LNCAP (cell line): ENCODE results near the gene TCN2.

Source experiments
- TF ChIP-seq, protein P1 (sequence below): fragments of 450-650 bp; IDR thresholded peaks from 2 replicates; pipeline ENCODE4 v1.5.1; 2017; ENCODE audit warnings: mild to moderate bottlenecking

The TCN2 gene

DNA sequence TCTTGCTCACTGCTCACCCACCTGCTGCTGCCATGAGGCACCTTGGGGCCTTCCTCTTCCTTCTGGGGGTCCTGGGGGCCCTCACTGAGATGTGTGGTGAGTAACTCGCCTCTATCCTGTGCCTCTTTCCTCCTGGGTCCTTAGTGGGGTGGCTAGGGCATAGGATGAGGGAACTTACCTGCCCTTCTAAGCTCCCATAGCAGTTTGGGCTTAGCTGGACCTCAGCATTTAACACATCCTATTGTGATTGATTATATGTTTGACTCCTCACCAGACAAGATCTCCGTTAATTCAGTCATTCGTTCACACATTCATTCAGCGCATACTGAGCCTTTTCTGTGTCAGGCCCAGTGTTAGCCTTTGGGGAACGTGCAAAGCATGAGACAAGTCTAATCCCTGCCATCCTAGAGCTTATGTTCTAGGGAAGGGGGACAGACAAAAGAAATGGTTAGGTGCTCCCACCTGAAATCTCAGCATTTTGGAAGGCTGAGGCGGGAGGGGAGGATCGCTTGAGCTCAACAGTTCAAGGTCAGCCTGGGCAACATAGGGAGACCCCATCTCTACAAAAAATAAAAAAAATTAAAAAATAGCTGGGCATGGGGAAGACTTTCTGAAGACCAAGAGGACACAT, 441 bp downstream of the TCN2 start:
- TF ChIP-seq, protein P1, sequence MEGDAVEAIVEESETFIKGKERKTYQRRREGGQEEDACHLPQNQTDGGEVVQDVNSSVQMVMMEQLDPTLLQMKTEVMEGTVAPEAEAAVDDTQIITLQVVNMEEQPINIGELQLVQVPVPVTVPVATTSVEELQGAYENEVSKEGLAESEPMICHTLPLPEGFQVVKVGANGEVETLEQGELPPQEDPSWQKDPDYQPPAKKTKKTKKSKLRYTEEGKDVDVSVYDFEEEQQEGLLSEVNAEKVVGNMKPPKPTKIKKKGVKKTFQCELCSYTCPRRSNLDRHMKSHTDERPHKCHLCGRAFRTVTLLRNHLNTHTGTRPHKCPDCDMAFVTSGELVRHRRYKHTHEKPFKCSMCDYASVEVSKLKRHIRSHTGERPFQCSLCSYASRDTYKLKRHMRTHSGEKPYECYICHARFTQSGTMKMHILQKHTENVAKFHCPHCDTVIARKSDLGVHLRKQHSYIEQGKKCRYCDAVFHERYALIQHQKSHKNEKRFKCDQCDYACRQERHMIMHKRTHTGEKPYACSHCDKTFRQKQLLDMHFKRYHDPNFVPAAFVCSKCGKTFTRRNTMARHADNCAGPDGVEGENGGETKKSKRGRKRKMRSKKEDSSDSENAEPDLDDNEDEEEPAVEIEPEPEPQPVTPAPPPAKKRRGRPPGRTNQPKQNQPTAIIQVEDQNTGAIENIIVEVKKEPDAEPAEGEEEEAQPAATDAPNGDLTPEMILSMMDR: no peak

DNA sequence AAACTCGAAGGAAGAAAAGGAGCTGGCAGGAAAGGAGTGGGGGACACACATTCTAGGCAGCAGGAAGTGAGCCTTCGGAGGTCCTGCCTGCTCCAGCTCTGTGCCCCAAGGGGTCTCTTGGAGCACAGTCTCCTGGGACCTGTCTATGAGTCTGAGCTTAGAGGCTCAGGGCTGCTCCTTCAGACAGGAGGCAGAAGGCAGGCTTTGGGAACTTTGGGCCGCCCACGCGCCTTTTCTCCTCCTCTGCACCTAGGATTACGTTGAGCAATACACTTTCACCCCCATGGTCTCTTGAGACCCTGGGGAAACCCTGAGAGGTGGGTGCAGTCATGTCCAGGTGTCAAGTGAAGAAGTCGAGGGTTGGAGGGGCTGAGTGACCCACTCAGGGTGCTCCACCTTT, 965 bp downstream of the TCN2 start:
- TF ChIP-seq, protein P1: no peak

DNA sequence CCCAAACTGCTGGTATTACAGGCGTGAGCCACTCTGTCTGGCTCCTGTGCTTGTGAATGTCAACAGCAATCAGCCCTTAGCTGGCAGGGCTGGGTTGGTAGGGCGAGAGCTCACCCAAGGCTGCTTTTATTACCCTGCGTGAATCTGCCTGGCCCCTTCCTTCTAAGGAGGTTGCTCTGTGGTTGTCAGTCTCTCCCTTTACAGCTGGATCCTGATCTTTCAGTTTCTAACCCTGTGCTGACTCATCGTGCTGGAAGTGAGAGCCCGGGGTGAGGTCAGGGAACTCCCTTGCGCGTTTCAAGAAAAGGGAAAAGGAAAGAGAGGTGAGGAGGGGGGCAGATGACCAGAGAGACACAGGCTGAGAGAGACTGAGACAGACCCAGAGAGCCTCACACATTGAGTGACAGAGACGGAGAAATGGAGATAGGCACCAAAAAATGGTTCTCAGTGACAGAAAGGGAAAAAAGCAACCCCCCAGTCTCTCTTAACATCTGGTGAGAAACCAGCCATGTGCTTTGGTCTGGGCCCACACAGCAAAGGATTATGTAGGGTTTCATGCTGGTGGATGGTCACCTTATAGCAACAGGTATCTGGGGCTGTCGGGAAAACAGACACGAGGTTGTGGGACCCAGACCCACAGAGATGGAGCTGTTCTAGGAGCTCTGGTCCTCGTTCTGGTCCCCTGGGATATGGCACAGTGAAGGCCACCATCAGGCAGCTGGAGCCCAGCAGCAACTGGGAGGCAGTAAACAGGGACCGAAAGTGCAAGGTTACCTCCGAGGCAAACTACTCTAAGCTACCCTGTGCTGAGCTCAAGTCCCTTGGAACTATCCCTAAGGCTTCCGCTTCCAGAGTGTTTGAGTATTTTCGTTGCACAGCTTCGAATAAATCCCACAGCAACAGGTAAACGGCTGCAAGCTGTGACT, 2.5 kb downstream of the TCN2 start:
- TF ChIP-seq, protein P1: no peak

DNA sequence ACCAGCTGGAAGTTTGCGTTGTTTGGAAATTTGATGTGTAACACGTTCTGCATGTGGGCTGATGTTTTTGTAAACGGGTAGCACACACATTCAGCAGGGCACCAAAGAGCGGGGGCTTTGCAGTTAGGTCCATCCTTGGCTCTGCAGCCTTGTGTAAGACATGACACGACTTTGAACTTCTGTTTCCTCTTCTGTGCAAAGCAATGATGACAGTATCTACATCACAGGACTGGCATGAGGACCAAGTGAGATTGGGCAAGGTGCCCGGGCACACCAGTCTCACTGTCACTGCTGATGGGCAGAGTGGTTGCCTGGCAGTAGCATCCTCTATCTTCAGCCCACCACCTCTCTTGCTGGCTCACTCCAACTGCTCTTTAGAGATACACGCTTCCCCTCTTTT, 3.3 kb downstream of the TCN2 start:
- TF ChIP-seq, protein P1: no peak

DNA sequence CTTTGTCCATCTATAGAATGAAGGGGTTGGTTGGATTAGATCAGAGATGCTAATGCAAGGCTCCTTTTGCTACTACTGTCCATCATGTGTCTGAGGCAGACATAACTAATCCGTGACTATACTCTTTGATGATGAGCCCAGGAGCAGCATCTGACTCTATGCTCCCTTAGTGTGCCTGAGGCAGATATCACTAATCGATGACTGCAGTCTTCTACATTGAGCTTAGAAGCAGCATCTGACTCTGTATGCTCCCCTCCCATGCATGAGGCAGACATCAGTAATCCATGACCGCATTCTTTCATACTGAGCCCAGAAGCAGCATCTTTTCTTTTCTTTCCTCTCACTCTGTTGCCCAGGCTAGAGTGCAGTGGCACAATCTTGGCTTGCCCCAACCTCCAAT, 4.2 kb downstream of the TCN2 start:
- TF ChIP-seq, protein P1: no peak

DNA sequence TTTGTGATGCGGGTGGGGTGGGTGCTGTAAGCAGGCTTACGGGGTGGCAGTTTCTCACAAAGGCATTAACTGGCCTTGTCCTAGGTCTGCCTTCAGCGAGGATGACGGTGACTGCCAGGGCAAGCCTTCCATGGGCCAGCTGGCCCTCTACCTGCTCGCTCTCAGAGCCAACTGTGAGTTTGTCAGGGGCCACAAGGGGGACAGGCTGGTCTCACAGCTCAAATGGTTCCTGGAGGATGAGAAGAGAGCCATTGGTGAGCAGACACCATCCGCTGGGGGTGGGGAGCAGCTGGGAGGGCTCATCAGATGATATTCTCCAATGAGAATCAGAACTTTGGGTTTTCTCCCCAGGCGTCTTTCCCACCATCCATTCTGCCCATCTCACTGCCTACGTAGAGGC, 5.8 kb downstream of the TCN2 start:
- TF ChIP-seq, protein P1: no peak

DNA sequence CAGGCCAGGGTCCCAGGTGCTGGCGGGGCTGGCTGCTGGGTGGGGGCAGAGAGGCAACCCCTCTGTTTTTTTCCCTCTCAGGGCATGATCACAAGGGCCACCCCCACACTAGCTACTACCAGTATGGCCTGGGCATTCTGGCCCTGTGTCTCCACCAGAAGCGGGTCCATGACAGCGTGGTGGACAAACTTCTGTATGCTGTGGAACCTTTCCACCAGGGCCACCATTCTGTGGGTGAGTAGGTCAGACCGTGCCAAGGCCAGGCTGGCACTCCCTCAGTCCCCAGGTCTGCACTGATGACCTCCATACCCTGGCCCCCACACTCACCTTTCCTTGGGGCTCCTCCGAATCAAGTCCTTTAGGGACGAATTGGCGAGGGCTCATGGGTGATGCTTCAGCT, 7.3 kb downstream of the TCN2 start:
- TF ChIP-seq, protein P1: no peak
